Measurements from ENCODE around the gene LATS1. TPM values are rescaled to one million over a fixed set of nuclear protein-coding genes. Genes with fewer than 3 reads are reported as not detected.

Gene LATS1
- total and polyA plus RNA-seq, 2 of the 8 experiments (the other 6 are each of a cell fraction or from before 2014, with no cell fraction given): 8.9 to 21.7 TPM

DNA sequence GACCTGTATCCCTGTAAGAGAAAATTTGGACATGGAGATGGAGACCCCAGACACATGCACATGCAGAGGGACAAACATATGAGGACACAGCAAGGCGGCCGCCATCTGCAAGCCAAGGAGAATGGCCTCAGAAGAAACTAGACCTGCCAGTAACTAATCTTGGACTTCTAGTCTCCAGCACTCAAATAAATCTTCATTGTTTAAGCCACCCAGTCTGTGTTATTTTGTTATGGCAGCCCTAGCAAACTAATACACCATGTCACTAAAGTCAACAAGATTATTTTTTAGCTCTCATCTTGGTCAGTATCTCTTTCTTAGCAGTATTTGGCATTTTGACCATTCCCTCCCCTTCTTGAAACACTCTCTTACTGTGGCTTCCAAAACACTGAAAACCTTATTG is 26.7 kb downstream of the LATS1 start:
- no peaks in the 10 kb centered on the region; a peak in 1 of 7 replicates for H3K4me1 ChIP-seq (replicated peaks in 1 of 4; ENCODE audit: control insufficient read depth in 3 of 4, insufficient read depth in 4 of 4, low read length in 3 of 4)
- H3K4me3 ChIP-seq (ENCODE audit: extremely low read depth in 1 of 4, insufficient read depth in 2 of 4, low read depth in 3 of 4, low read length in 4 of 4): no peak overlapping the region
- H2BK120ac ChIP-seq (replicated peaks; ENCODE audit: low read depth, low read length): no peak overlapping the region
- no peak overlapping the region for H2AFZ ChIP-seq (ENCODE audit: low read length)
- no peak overlapping the region for H3K9ac ChIP-seq (replicated peaks in 1 of 4; ENCODE audit: extremely low read depth in 1 of 4, low read depth in 3 of 4, low read length in 3 of 4)
- no peak overlapping the region for H3K23ac ChIP-seq (ENCODE audit: insufficient read length)
- H3K9me3 ChIP-seq (ENCODE audit: insufficient read depth in 2 of 2, low read depth in 1 of 2, low read length in 1 of 2): no peaks in the 10 kb centered on the region
- no peak overlapping the region for H2BK20ac ChIP-seq (ENCODE audit: low read length)
- no peak overlapping the region for H3K56ac ChIP-seq (replicated peaks; ENCODE audit: insufficient read length, low read depth, low read length)
- H3K79me1 ChIP-seq (ENCODE audit: low read depth, low read length): no peaks in the 10 kb centered on the region; the same call in 1 of the 2 replicates
- no peak overlapping the region for H3K4ac ChIP-seq (replicated peaks; ENCODE audit: insufficient read length, low read depth, low read length)
- H2AK5ac ChIP-seq (ENCODE audit: low read depth, low read length): no peak overlapping the region
- FAIRE-seq (no peak), DNase-seq (ENCODE audit: low read depth in 1 of 2, low spot score in 2 of 2) (no peak)
- no peak overlapping the region for H2BK15ac ChIP-seq (ENCODE audit: low read length)
- H3K27me3 ChIP-seq (replicated peaks in 1 of 4; ENCODE audit: control insufficient read depth in 3 of 4, extremely low read depth in 1 of 4, insufficient read depth in 3 of 4, low read length in 3 of 4): no peaks in the 10 kb centered on the region
- no peak overlapping the region for H3K27ac ChIP-seq (ENCODE audit: low read depth, low read length)
- no peak overlapping the region for H2BK12ac ChIP-seq (ENCODE audit: low read depth, low read length)
- H4K20me1 ChIP-seq (replicated peaks in 1 of 2; ENCODE audit: control insufficient read depth in 1 of 2, insufficient read depth in 2 of 2, low read length in 2 of 2): peaks cover 0 to 1% of the 10 kb centered on the region in 2 experiments
- no peak overlapping the region for H4K91ac ChIP-seq (replicated peaks; ENCODE audit: insufficient read length, low read length)
- TF ChIP-seq KDM5A (IDR thresholded peaks at IDR 0.05; ENCODE audit: low read length): no peak
- no peak for TF ChIP-seq ASH2L (IDR thresholded peaks at IDR 0.05; ENCODE audit: low read length)
- no peak for TF ChIP-seq JUN (IDR thresholded peaks at IDR 0.05; ENCODE audit: low read depth, low read length)
- peaks cover 0 to 24% (median 7%) of the 10 kb centered on the region in 4 experiments; a peak in 5 of 8 replicates for H3K36me3 ChIP-seq (ENCODE audit: control insufficient read depth in 2 of 4, insufficient read depth in 4 of 4, low read length in 3 of 4)
- H3K14ac ChIP-seq (ENCODE audit: insufficient read length): no peak overlapping the region
- ChIA-PET CTCF (ENCODE audit: partially characterized antibody) (no interaction called here), POLR2A (ENCODE audit: partially characterized antibody) (no interaction called here)
- H2BK5ac ChIP-seq (ENCODE audit: low read depth, low read length): no peak overlapping the region
- WGBS, 2 experiments (ENCODE audit: extremely low coverage in 1 of 2, insufficient coverage in 1 of 2, insufficient read length in 1 of 2, insufficient replicate concordance in 2 of 2, low coverage in 1 of 2, low lambda C conversion rate in 2 of 2, missing lambda C conversion rate in 1 of 2): 100% methylated on average over 2 of the region's 2 CpGs; no CpG with 5 or more reads in 1 of the 2 experiments
- H3K23me2 ChIP-seq (ENCODE audit: low read depth, low read length): no peaks in the 10 kb centered on the region
- no peak overlapping the region for H3K4me2 ChIP-seq (ENCODE audit: insufficient read depth in 1 of 2, low read depth in 2 of 2, low read length in 2 of 2)
- H4K5ac ChIP-seq (ENCODE audit: insufficient read length, low read depth, low read length): no peak overlapping the region
- no peak overlapping the region for H4K8ac ChIP-seq (ENCODE audit: extremely low read depth, insufficient read depth, low read length)
- no peak overlapping the region for H3K18ac ChIP-seq (ENCODE audit: extremely low read depth, low read length)
- peaks cover 0 to 15% of the 10 kb centered on the region in 2 experiments; a peak in 1 of 4 replicates for H3K79me2 ChIP-seq (ENCODE audit: control insufficient read depth in 1 of 2, insufficient read depth in 2 of 2, low read length in 2 of 2)

Data from H1 (cell line).